ENCODE data around the gene TAS2R14. TPM values are rescaled to one million over a fixed set of nuclear protein-coding genes. Genes with fewer than 3 reads are reported as not detected.

Gene TAS2R14
- total RNA-seq, 4 donors from 2014 or later = 1.5 to 5.1 (median 3.8) TPM; not detected in 1

DNA sequence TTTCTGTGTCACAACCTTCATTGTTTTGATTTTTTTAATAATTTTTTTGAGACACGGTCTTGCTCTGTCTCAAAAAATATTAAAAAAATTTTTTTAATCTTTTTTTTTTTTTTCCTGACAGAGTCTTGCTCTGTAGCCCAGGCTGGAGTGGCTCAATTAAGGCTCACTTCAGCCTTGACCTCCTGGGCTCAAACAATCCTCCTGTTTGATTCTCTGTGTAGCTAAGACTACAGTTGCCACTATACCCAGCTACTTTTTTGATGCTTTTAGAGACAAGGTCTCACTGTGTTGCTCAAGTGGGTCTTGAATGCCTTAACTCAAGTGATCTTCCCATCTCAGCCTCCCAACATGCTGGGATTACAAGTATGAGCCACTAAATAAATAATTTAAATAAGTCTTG lies 19.3 kb downstream of the TAS2R14 start:
- DNase-seq = no peak
- no peaks in the 10 kb centered on the region for H3K9me3 ChIP-seq
- intact Hi-C loops (cut with DNase I; ENCODE audit: low total_unique reads) (no loop called here), in situ Hi-C loops (cut with MboI; ENCODE audit: low pct_ligation_motif_present in 1 of 4, low pct_unique_long_range_greater_than_20kb in 1 of 4, low sequenced_read_pairs in 3 of 4) (no loop called here)
- no peak overlapping the region for H3K4me3 ChIP-seq
- H3K27ac ChIP-seq = no peak overlapping the region
- WGBS, 2 donors (ENCODE audit: low coverage in 1 of 2) = 97 to 100% methylated on average over 1 of the region's 1 CpG
- TF ChIP-seq POLR2A (IDR thresholded peaks at IDR 0.05) (no peak), POLR2AphosphoS5 (IDR thresholded peaks at IDR 0.05) (no peak), EP300 (IDR thresholded peaks at IDR 0.05; ENCODE audit: low read depth) (no peak)
- TF ChIP-seq, protein P1, sequence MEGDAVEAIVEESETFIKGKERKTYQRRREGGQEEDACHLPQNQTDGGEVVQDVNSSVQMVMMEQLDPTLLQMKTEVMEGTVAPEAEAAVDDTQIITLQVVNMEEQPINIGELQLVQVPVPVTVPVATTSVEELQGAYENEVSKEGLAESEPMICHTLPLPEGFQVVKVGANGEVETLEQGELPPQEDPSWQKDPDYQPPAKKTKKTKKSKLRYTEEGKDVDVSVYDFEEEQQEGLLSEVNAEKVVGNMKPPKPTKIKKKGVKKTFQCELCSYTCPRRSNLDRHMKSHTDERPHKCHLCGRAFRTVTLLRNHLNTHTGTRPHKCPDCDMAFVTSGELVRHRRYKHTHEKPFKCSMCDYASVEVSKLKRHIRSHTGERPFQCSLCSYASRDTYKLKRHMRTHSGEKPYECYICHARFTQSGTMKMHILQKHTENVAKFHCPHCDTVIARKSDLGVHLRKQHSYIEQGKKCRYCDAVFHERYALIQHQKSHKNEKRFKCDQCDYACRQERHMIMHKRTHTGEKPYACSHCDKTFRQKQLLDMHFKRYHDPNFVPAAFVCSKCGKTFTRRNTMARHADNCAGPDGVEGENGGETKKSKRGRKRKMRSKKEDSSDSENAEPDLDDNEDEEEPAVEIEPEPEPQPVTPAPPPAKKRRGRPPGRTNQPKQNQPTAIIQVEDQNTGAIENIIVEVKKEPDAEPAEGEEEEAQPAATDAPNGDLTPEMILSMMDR (IDR thresholded peaks at IDR 0.05) = no peak
- H3K36me3 ChIP-seq = no peaks in the 10 kb centered on the region
- H3K27me3 ChIP-seq = no peaks in the 10 kb centered on the region
- no peaks in the 10 kb centered on the region for H3K4me1 ChIP-seq

GRCh38 chr12:10910380-10910779 lies 28.7 kb downstream of the TAS2R14 start:
- 82 to 91% methylated on average over 6 to 8 of the region's 8 CpGs for WGBS, 2 donors (ENCODE audit: low coverage in 1 of 2)
- DNase-seq = no peak
- in situ Hi-C loops (cut with MboI; ENCODE audit: low pct_ligation_motif_present in 1 of 4, low pct_unique_long_range_greater_than_20kb in 1 of 4, low sequenced_read_pairs in 3 of 4) = no loop called here
- Histone ChIP-seq H3K27ac (no peak overlapping the region), H3K9me3 (no peaks in the 10 kb centered on the region), H3K4me3 (no peak overlapping the region), H3K27me3 (no peaks in the 10 kb centered on the region), H3K4me1 (no peaks in the 10 kb centered on the region), H3K36me3 (no peaks in the 10 kb centered on the region)
- intact Hi-C loops (cut with DNase I; ENCODE audit: low total_unique reads) = no loop called here
- TF ChIP-seq, protein P1 (IDR thresholded peaks at IDR 0.05) = no peak
- TF ChIP-seq EP300 (IDR thresholded peaks at IDR 0.05; ENCODE audit: low read depth) = no peak
- TF ChIP-seq POLR2AphosphoS5 (IDR thresholded peaks at IDR 0.05) = no peak
- TF ChIP-seq POLR2A (IDR thresholded peaks at IDR 0.05) = no peak

DNA sequence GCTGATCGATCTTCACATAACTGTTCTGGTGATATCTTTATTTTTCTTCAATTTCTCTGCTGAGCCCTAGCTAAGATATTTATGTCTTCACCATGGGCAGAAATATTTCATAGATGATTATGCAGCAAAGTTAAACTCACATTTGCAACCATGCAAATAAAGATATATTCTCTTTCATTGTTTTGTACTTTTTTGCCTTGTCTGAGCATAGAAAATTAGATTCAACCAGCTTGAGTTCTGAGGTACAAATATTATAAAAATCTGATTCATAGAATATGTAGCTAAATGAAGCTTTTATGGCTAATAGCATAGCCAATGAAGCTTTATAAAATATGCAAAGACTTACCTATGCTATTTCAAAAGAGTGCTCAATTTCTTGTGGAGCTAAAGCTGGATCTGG lies 29.6 kb downstream of the TAS2R14 start, which contains the start of gene TAS2R13:
Gene TAS2R13, minus strand, starts transcription at position 101 of the 400 bp plus-strand sequence. CDS start 264 bp downstream, outside the sequence.
- Histone ChIP-seq H3K36me3 (no peaks in the 10 kb centered on the region), H3K4me3 (no peak within 1 kb of the TSS), H3K9me3 (peaks cover 4 to 7% of the 10 kb centered on the region in 2 donors), H3K27ac (no peak within 1 kb of the TSS), H3K4me1 (no peaks in the 10 kb centered on the region), H3K27me3 (no peaks in the 10 kb centered on the region)
- DNase-seq = no peak
- TF ChIP-seq EP300 (IDR thresholded peaks at IDR 0.05; ENCODE audit: low read depth) (no peak), POLR2AphosphoS5 (IDR thresholded peaks at IDR 0.05) (no peak), POLR2A (IDR thresholded peaks at IDR 0.05) (no peak)
- TF ChIP-seq, protein P1 (IDR thresholded peaks at IDR 0.05) = no peak
- in situ Hi-C loops (cut with MboI; ENCODE audit: low pct_ligation_motif_present in 1 of 4, low pct_unique_long_range_greater_than_20kb in 1 of 4, low sequenced_read_pairs in 3 of 4) = no loop called here
- intact Hi-C loops (cut with DNase I; ENCODE audit: low total_unique reads) = no loop called here
- WGBS, 2 donors (ENCODE audit: low coverage in 1 of 2) = 92 to 96% methylated on average over 1 of the region's 1 CpG

- in situ Hi-C loops (cut with MboI; ENCODE audit: low pct_ligation_motif_present in 1 of 4, low pct_unique_long_range_greater_than_20kb in 1 of 4, low sequenced_read_pairs in 3 of 4) (no loop called here), intact Hi-C loops (cut with DNase I; ENCODE audit: low total_unique reads) (no loop called here)
- 85 to 89% methylated on average over 4 of the region's 4 CpGs for WGBS, 2 donors (ENCODE audit: low coverage in 1 of 2)
- Histone ChIP-seq H3K4me1 (no peaks in the 10 kb centered on the region), H3K27me3 (no peaks in the 10 kb centered on the region), H3K36me3 (no peaks in the 10 kb centered on the region), H3K4me3 (no peak overlapping the region), H3K9me3 (peaks cover 17 to 20% of the 10 kb centered on the region in 2 donors), H3K27ac (no peak overlapping the region)
- TF ChIP-seq POLR2AphosphoS5 (IDR thresholded peaks at IDR 0.05) (no peak), EP300 (IDR thresholded peaks at IDR 0.05; ENCODE audit: low read depth) (no peak), POLR2A (IDR thresholded peaks at IDR 0.05) (no peak)
- TF ChIP-seq, protein P1 (IDR thresholded peaks at IDR 0.05) = no peak
- DNase-seq = no peak
Observed at GRCh38 chr12:10904686-10905085, 34.4 kb downstream of the TAS2R14 start.

Data from transverse colon (tissue), 4 donors.